ENCODE measurements around the gene TTC9. TPM values are rescaled to one million over a fixed set of nuclear protein-coding genes. Genes with fewer than 3 reads are reported as not detected.
A peak's percentile ranks its signal among the peaks of the same experiment; 100 is the strongest.

The TTC9 gene
- total RNA-seq, 1 experiment from 2014 or later: 4.7 TPM

DNA sequence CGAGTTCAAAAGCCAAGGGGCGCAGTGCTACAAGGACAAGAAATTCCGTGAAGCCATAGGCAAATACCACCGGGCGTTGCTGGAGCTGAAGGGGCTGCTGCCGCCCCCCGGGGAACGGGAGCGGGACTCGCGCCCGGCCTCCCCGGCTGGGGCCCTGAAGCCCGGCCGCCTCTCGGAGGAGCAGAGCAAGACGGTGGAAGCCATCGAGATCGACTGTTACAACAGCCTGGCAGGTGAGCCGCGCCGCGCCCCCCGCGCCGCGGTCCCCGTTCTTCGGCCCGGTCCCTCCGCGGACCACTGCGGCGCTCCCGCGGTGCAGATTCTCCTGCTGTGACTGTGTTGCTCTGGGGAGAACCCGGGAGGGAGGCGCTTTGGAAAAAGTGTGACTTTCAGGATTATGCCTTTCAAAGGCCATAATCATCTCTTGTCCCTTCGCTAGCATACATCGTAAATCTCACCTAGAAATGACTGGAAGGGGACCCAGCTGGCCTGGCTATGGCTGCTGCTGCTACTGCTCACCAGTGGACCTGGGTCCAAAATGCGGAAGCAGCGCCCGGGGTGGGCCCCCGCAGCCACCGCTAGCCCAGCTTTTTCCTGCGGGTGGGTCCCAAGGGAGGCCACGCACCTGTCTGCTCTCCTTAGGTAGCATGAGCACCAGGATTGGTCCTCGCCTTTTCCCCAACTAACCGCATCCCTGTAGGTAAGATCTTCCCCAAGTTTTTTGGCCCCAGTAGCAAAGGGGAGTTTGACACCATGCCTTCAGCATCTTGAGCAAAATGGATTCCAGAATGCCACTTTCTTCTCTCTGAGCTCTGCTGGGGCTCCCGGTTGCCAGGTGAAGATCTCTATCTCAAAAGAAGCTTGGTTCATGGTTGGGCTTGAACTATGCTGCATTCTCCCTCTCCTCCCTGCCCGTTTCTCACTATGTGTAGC, 853 bp downstream of the TTC9 start:
- no TSS peak for BruUV-seq (replicated peaks)
- intact Hi-C loops (cut with micrococcal nuclease; ENCODE audit: unreplicated experiment): no loop called here
- peaks cover 34% of the 10 kb centered on the region for H3K4me1 ChIP-seq (ENCODE audit: insufficient read depth, low read length, poor library complexity, severe bottlenecking)
- ChIA-PET POLR2A (ENCODE audit: low non-redundant PET) (no interaction called here), CTCF (no interaction called here)
- peak overlapping the region; percentile 51 for H3K27ac ChIP-seq (ENCODE audit: low read depth, low read length, poor library complexity, severe bottlenecking)
- DNase-seq (ENCODE audit: low spot score): peak; percentile 42
- peaks cover 12% of the 10 kb centered on the region for H3K27me3 ChIP-seq (replicated peaks; ENCODE audit: insufficient read depth, low read depth, low read length, poor library complexity)
- TF ChIP-seq, protein P1, sequence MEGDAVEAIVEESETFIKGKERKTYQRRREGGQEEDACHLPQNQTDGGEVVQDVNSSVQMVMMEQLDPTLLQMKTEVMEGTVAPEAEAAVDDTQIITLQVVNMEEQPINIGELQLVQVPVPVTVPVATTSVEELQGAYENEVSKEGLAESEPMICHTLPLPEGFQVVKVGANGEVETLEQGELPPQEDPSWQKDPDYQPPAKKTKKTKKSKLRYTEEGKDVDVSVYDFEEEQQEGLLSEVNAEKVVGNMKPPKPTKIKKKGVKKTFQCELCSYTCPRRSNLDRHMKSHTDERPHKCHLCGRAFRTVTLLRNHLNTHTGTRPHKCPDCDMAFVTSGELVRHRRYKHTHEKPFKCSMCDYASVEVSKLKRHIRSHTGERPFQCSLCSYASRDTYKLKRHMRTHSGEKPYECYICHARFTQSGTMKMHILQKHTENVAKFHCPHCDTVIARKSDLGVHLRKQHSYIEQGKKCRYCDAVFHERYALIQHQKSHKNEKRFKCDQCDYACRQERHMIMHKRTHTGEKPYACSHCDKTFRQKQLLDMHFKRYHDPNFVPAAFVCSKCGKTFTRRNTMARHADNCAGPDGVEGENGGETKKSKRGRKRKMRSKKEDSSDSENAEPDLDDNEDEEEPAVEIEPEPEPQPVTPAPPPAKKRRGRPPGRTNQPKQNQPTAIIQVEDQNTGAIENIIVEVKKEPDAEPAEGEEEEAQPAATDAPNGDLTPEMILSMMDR (conservative IDR thresholded peaks at IDR 0.05; ENCODE audit: low read depth, low read length): no peak
- no peak for TF ChIP-seq EZH2 (IDR thresholded peaks at IDR 0.05; ENCODE audit: borderline replicate concordance, low read depth, low read length, poor library complexity, severe bottlenecking)
- H3K9me3 ChIP-seq (ENCODE audit: low read depth, low read length, poor library complexity, severe bottlenecking): no peaks in the 10 kb centered on the region
- peak overlapping the region; percentile 84 for H3K4me3 ChIP-seq (ENCODE audit: low read depth, low read length, poor library complexity, severe bottlenecking)
- H3K36me3 ChIP-seq (ENCODE audit: insufficient read depth, low read length, poor library complexity, severe bottlenecking): no peaks in the 10 kb centered on the region

- intact Hi-C loops (cut with micrococcal nuclease; ENCODE audit: unreplicated experiment): no loop called here
- peaks cover 6% of the 10 kb centered on the region for H3K27me3 ChIP-seq (replicated peaks; ENCODE audit: insufficient read depth, low read depth, low read length, poor library complexity)
- no peaks in the 10 kb centered on the region for H3K9me3 ChIP-seq (ENCODE audit: low read depth, low read length, poor library complexity, severe bottlenecking)
- ChIA-PET CTCF (no interaction called here), POLR2A (ENCODE audit: low non-redundant PET) (no interaction called here)
- H3K36me3 ChIP-seq (ENCODE audit: insufficient read depth, low read length, poor library complexity, severe bottlenecking): no peaks in the 10 kb centered on the region
- no peak for DNase-seq (ENCODE audit: low spot score)
- no TSS peak for BruUV-seq (replicated peaks)
- peaks cover 34% of the 10 kb centered on the region for H3K4me1 ChIP-seq (ENCODE audit: insufficient read depth, low read length, poor library complexity, severe bottlenecking)
- no peak overlapping the region for H3K27ac ChIP-seq (ENCODE audit: low read depth, low read length, poor library complexity, severe bottlenecking)
- peak overlapping the region; percentile 84 for H3K4me3 ChIP-seq (ENCODE audit: low read depth, low read length, poor library complexity, severe bottlenecking)
- TF ChIP-seq, protein P1 (conservative IDR thresholded peaks at IDR 0.05; ENCODE audit: low read depth, low read length): no peak
- TF ChIP-seq EZH2 (IDR thresholded peaks at IDR 0.05; ENCODE audit: borderline replicate concordance, low read depth, low read length, poor library complexity, severe bottlenecking): no peak
Measured at GRCh38 chr14:70643967-70644366, 2.3 kb downstream of the TTC9 start.

DNA sequence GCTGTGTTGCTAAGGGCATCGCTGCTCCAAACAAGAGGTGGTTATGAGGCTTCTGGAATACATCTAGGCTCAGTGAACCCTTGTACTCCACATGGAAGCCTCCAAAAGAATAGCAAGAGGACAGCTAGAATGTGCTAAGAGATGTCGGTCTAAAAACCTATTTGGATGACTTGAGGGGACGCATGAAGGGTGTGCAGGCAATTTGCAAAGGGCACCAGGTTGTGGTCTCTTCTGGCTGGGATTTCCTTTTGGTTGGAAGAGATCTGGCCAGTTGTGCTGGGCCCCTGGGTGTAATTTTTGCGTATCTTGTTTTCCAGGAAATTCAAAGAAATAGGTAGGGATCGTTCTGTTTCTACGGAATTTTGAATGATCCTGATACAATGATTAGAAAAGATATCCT, 4.2 kb downstream of the TTC9 start:
- BruUV-seq (replicated peaks): no TSS peak
- Histone ChIP-seq H3K27me3 (replicated peaks; ENCODE audit: insufficient read depth, low read depth, low read length, poor library complexity) (peaks cover 3% of the 10 kb centered on the region), H3K4me1 (ENCODE audit: insufficient read depth, low read length, poor library complexity, severe bottlenecking) (peaks cover 31% of the 10 kb centered on the region), H3K36me3 (ENCODE audit: insufficient read depth, low read length, poor library complexity, severe bottlenecking) (no peaks in the 10 kb centered on the region), H3K9me3 (ENCODE audit: low read depth, low read length, poor library complexity, severe bottlenecking) (no peaks in the 10 kb centered on the region), H3K4me3 (ENCODE audit: low read depth, low read length, poor library complexity, severe bottlenecking) (no peak overlapping the region), H3K27ac (ENCODE audit: low read depth, low read length, poor library complexity, severe bottlenecking) (no peak overlapping the region)
- intact Hi-C loops (cut with micrococcal nuclease; ENCODE audit: unreplicated experiment): no loop called here
- TF ChIP-seq, protein P1 (conservative IDR thresholded peaks at IDR 0.05; ENCODE audit: low read depth, low read length): no peak
- TF ChIP-seq EZH2 (IDR thresholded peaks at IDR 0.05; ENCODE audit: borderline replicate concordance, low read depth, low read length, poor library complexity, severe bottlenecking): no peak
- CTCF ChIA-PET: no interaction called here
- POLR2A ChIA-PET (ENCODE audit: low non-redundant PET): no interaction called here
- DNase-seq (ENCODE audit: low spot score): no peak

Measured in A673 (cell line).